Pulmonary artery endothelial cell (primary cell): ENCODE measurements around the gene GRID2. TPM values are rescaled to one million over a fixed set of nuclear protein-coding genes. Genes with fewer than 3 reads are reported as not detected.

Source experiments
- DNase-seq: peaks from one replicate; pipeline ENCODE4 v3.0.0-alpha.2; 2011; ENCODE audit warnings: low read depth, low spot score
- total RNA-seq: library from RNA; depleted of rRNA; stranded (reverse); fragments of >200 nt; gene quantifications from 2 replicates; pipeline ENCODE4 v1.2.3, GENCODE V29; 2014

GRID2 gene
- total RNA-seq, 1 donor from 2014 or later = not detected

GRCh38 chr4:92953462-92953861 is 649.7 kb downstream of the GRID2 start:
- DNase-seq = no peak

GRCh38 chr4:92961881-92962280 is 658.1 kb downstream of the GRID2 start:
- no peak for DNase-seq

- no peak for DNase-seq
These were observed 659.1 kb downstream of the GRID2 start for GRCh38 chr4:92962831-92963230.

GRCh38 chr4:92968556-92968955 is 664.8 kb downstream of the GRID2 start:
- no peak for DNase-seq

- DNase-seq = no peak
These were observed 665.2 kb downstream of the GRID2 start for GRCh38 chr4:92968996-92969395.

GRCh38 chr4:92969650-92970379 is 666.0 kb downstream of the GRID2 start:
- DNase-seq = no peak

- no peak for DNase-seq
These were observed 667.2 kb downstream of the GRID2 start for GRCh38 chr4:92970996-92971395.

- no peak for DNase-seq
These were observed 684.5 kb downstream of the GRID2 start for GRCh38 chr4:92988301-92988700.

GRCh38 chr4:92992758-92993157 is 689.0 kb downstream of the GRID2 start:
- DNase-seq = no peak

- DNase-seq = no peak
These were observed 691.0 kb downstream of the GRID2 start for GRCh38 chr4:92994727-92995126.

- DNase-seq = no peak
These were observed 692.8 kb downstream of the GRID2 start for GRCh38 chr4:92996533-92996932.

GRCh38 chr4:93000910-93001309 is 697.1 kb downstream of the GRID2 start:
- DNase-seq = no peak

- no peak for DNase-seq
These were observed 698.5 kb downstream of the GRID2 start for GRCh38 chr4:93002240-93002639.

GRCh38 chr4:93016350-93016749 is 712.6 kb downstream of the GRID2 start:
- DNase-seq = no peak

- no peak for DNase-seq
These were observed 714.5 kb downstream of the GRID2 start for GRCh38 chr4:93018243-93018642.

- DNase-seq = no peak
These were observed 715.0 kb downstream of the GRID2 start for GRCh38 chr4:93018806-93019205.

GRCh38 chr4:93029769-93030168 is 726.0 kb downstream of the GRID2 start:
- no peak for DNase-seq

- no peak for DNase-seq
These were observed 726.9 kb downstream of the GRID2 start for GRCh38 chr4:93030670-93031069.

GRCh38 chr4:93031431-93032098 is 727.8 kb downstream of the GRID2 start:
- no peak for DNase-seq

- no peak for DNase-seq
These were observed 739.0 kb downstream of the GRID2 start for GRCh38 chr4:93042746-93043145.

GRCh38 chr4:93053140-93053539 is 749.4 kb downstream of the GRID2 start:
- no peak for DNase-seq

GRCh38 chr4:93061826-93062225 is 758.1 kb downstream of the GRID2 start:
- DNase-seq = no peak

- no peak for DNase-seq
These were observed 759.6 kb downstream of the GRID2 start for GRCh38 chr4:93063325-93063724.
